ENCODE data around the gene POU5F1. TPM values are rescaled to one million over a fixed set of nuclear protein-coding genes. Genes with fewer than 3 reads are reported as not detected.
A peak's percentile ranks its signal among the peaks of the same experiment; 100 is the strongest.

POU5F1 gene
- total and polyA plus RNA-seq, 9 of the 15 experiments (the other 6 are each of a cell fraction or from before 2014, with no cell fraction given), result 0.06 to 2.0 (median 0.10) TPM; not detected in 6

DNA sequence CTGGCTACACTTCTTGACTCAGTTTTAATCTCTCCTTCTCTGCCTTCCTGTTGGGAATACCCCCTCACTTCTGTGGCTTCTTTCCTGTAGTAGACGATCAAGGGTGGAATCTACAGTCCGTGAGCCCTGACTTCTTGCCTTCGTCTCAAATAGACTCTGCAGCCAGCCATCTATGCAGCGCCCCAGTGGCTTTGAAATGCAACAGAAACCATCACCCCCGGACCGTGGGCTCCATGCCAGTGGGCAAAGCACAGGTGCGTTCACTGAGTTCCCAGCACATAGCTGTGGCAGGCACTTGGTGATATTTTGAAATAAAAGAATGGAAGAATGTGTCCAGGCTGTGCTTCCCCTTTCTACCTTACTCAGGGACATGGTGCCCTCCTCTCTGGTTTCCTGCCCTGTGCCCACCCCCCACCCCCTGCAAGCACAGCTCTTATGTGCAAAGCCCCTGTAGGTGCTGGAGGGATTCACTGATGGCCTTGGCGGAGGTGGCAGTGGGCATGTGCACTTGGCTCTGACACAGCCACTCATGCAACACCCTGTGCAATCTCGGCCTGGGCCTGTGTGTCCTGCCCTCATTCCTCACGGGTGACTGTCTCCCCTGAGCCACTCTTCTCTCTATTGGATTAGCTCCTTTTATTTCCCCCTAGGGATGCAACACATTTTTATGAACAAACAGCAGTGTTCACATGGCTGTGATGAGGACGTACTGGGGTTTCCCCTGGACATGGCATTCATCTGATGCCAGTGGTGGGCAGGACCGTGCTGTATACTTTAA lies 44.7 kb downstream of the POU5F1 start:
- in situ Hi-C loops (cut with MboI), result no loop called here
- Histone ChIP-seq H4K20me1 (replicated peaks; ENCODE audit: control insufficient read depth, insufficient read depth, low read length) (peaks cover 14% of the 10 kb centered on the region), H3K79me2 (ENCODE audit: control insufficient read depth, insufficient read depth, low read length) (no peaks in the 10 kb centered on the region), H3K9ac (ENCODE audit: insufficient read depth in 1 of 2, low read depth in 2 of 2, low read length in 2 of 2) (no peak overlapping the region), H3K4me3 (no peak overlapping the region), H3K4me1 (replicated peaks in 1 of 2; ENCODE audit: control insufficient read depth in 2 of 2, insufficient read depth in 2 of 2, low read length in 2 of 2) (peaks cover 6 to 17% of the 10 kb centered on the region in 2 experiments; a peak in 4 of 5 replicates), H3K36me3 (ENCODE audit: control insufficient read depth, insufficient read depth, low read length) (no peaks in the 10 kb centered on the region), H2AFZ (ENCODE audit: low read depth, low read length) (no peak overlapping the region), H3K4me2 (ENCODE audit: insufficient read depth, low read length) (no peak overlapping the region), H3K9me3 (replicated peaks; ENCODE audit: control insufficient read depth, insufficient read depth, low read depth, low read length) (no peaks in the 10 kb centered on the region), H3K27me3 (ENCODE audit: control insufficient read depth in 2 of 2, insufficient read depth in 2 of 2, low read length in 2 of 2) (peaks cover 36 to 75% of the 10 kb centered on the region in 2 experiments; a peak in 4 of 5 replicates), H3K27ac (ENCODE audit: extremely low read depth, low read depth, low read length) (no peak overlapping the region), H3K9me1 (ENCODE audit: control insufficient read depth, insufficient read depth, low read length) (no peaks in the 10 kb centered on the region)
- no TSS peak for BruUV-seq (replicated peaks)
- intact Hi-C loops (cut with micrococcal nuclease), result no loop called here
- TF ChIP-seq PTTG1 (tag; IDR thresholded peaks at IDR 0.05; ENCODE audit: low read depth), result no peak
- TF ChIP-seq ZFP36 (IDR thresholded peaks at IDR 0.05; ENCODE audit: low read depth, low read length, partially characterized antibody), result peak; percentile 45
- ChIA-PET CTCF (ENCODE audit: low intra/inter-chr PET ratio) (no interaction called here), POLR2A (interaction anchor here (1.0 to 1.1 kb wide), 3 partner anchors 11 to 191 kb away, joined by 3 to 5 read pairs (median 3); partner anchors contain the start of gene PSORS1C1)
- ATAC-seq (no peak), FAIRE-seq (no peak), DNase-seq (ENCODE audit: extremely low read depth in 1 of 4, low spot score in 3 of 4) (no peak)
- WGBS (ENCODE audit: insufficient coverage, low coverage, missing lambda C conversion rate), result under 1% methylated on average over 12 of the region's 12 CpGs

DNA sequence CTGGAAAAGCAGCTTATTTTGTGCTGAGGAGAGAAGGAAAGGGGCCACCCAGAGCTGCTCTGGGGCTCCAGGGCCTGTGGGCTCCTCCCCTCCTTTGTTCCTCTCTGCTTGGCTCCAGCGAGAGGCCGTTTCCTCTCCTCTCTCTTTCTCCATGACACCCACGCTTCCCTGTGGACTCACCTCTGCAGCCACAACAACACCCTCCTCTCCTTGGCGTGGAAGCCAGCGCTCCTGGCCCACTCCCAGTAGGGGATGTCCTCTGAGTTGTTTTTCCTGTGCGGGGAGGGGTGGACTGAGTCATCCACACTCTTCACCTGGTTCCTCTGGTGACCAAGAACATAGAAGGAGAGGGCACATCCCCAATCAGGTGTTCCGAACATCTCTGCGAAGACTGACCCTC lies 45.3 kb downstream of the POU5F1 start:
- Histone ChIP-seq H4K20me1 (replicated peaks; ENCODE audit: control insufficient read depth, insufficient read depth, low read length) (peaks cover 14% of the 10 kb centered on the region), H3K27me3 (ENCODE audit: control insufficient read depth in 2 of 2, insufficient read depth in 2 of 2, low read length in 2 of 2) (peaks cover 39 to 80% of the 10 kb centered on the region in 2 experiments; a peak in 4 of 5 replicates), H3K27ac (ENCODE audit: extremely low read depth, low read depth, low read length) (no peak overlapping the region), H3K9me3 (replicated peaks; ENCODE audit: control insufficient read depth, insufficient read depth, low read depth, low read length) (no peaks in the 10 kb centered on the region), H3K36me3 (ENCODE audit: control insufficient read depth, insufficient read depth, low read length) (no peaks in the 10 kb centered on the region), H2AFZ (ENCODE audit: low read depth, low read length) (no peak overlapping the region), H3K4me3 (no peak overlapping the region), H3K9me1 (ENCODE audit: control insufficient read depth, insufficient read depth, low read length) (no peaks in the 10 kb centered on the region), H3K4me2 (ENCODE audit: insufficient read depth, low read length) (no peak overlapping the region), H3K79me2 (ENCODE audit: control insufficient read depth, insufficient read depth, low read length) (no peaks in the 10 kb centered on the region), H3K9ac (ENCODE audit: insufficient read depth in 1 of 2, low read depth in 2 of 2, low read length in 2 of 2) (no peak overlapping the region), H3K4me1 (replicated peaks in 1 of 2; ENCODE audit: control insufficient read depth in 2 of 2, insufficient read depth in 2 of 2, low read length in 2 of 2) (peaks cover 6 to 22% of the 10 kb centered on the region in 2 experiments; a peak in 4 of 5 replicates)
- intact Hi-C loops (cut with micrococcal nuclease) (no loop called here), in situ Hi-C loops (cut with MboI) (no loop called here)
- DNase-seq (ENCODE audit: extremely low read depth in 1 of 4, low spot score in 3 of 4) (no peak), ATAC-seq (no peak), FAIRE-seq (no peak)
- 1% methylated on average over 6 of the region's 8 CpGs for WGBS (ENCODE audit: insufficient coverage, low coverage, missing lambda C conversion rate)
- ChIA-PET CTCF (ENCODE audit: low intra/inter-chr PET ratio) (no interaction called here), POLR2A (interaction anchor here (0.6 to 1.9 kb wide), 4 partner anchors 10 to 607 kb away, joined by 3 to 5 read pairs (median 3); partner anchors contain the start of genes C6orf15 and PSORS1C1)
- no TSS peak for BruUV-seq (replicated peaks)
- TF ChIP-seq RBM15 (IDR thresholded peaks at IDR 0.05; ENCODE audit: insufficient read depth, low read length) (no peak), ZNF717 (CRISPR knock-in tag; IDR thresholded peaks at IDR 0.05) (no peak), FOXJ2 (tag; IDR thresholded peaks at IDR 0.05) (no peak), PHF21A (IDR thresholded peaks at IDR 0.05; ENCODE audit: borderline replicate concordance, low read depth) (no peak), HNRNPLL (IDR thresholded peaks at IDR 0.05; ENCODE audit: low read depth, low read length, poor library complexity, severe bottlenecking) (no peak), NFIC (IDR thresholded peaks at IDR 0.05) (no peak), XRCC5 (IDR thresholded peaks at IDR 0.05; ENCODE audit: low read depth, low read length) (no peak), EHMT2 (IDR thresholded peaks at IDR 0.05) (no peak), BRCA1 (IDR thresholded peaks at IDR 0.05) (no peak), BRCA1 (CRISPR knock-in tag; IDR thresholded peaks at IDR 0.05) (no peak), PPARD (CRISPR knock-in tag; IDR thresholded peaks at IDR 0.05) (no peak), HIVEP1 (CRISPR knock-in tag; IDR thresholded peaks at IDR 0.05) (no peak)
- TF ChIP-seq, protein P1, sequence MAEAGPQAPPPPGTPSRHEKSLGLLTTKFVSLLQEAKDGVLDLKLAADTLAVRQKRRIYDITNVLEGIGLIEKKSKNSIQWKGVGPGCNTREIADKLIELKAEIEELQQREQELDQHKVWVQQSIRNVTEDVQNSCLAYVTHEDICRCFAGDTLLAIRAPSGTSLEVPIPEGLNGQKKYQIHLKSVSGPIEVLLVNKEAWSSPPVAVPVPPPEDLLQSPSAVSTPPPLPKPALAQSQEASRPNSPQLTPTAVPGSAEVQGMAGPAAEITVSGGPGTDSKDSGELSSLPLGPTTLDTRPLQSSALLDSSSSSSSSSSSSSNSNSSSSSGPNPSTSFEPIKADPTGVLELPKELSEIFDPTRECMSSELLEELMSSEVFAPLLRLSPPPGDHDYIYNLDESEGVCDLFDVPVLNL (CRISPR knock-in tag; IDR thresholded peaks at IDR 0.05; ENCODE audit: low read depth), result no peak
